Measurements from ENCODE around the gene LZTS2. TPM values are rescaled to one million over a fixed set of nuclear protein-coding genes. Genes with fewer than 3 reads are reported as not detected.

LZTS2 gene
- total RNA-seq, 2 experiments from 2014 or later: 11.6 to 13.8 TPM

DNA sequence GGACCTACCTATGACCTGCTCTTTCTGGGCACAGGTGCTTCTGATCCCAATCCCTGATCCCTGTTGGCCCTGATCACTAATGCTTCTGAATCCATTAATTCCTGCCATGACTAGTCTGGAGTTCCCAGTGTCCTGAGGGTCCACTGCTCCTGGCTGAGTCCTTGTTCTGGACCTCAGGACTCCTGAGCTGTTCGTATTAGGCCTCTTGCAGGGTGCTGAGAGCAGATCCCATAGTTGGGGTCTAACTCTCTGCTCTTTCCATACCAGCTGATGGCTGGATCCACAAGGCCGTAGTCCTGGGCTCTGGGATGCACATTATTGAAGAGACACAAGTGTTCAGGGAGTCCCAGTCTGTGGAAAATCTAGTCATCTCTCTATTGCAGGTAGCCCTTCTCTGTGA is 19.3 kb upstream of the LZTS2 start:
- H3K9me3 Mint-ChIP-seq (ENCODE audit: insufficient read depth): no peaks in the 10 kb centered on the region
- ChIA-PET POLR2A (interaction anchor here (1.6 kb wide), 1 partner anchor 24 kb away, joined by 5 read pairs; no protein-coding TSS in a partner anchor), CTCF (interaction anchor here (1.3 to 1.4 kb wide), 2 partner anchors 13 to 18 kb away, joined by 4 to 5 read pairs; no protein-coding TSS in a partner anchor)
- no peak overlapping the region for H3K27ac Mint-ChIP-seq
- no peak for ATAC-seq
- H3K4me3 Mint-ChIP-seq: no peak overlapping the region
- H3K27me3 Mint-ChIP-seq (ENCODE audit: low read depth): no peaks in the 10 kb centered on the region
- H3K36me3 Mint-ChIP-seq (ENCODE audit: low read depth): peaks cover 2% of the 10 kb centered on the region
- no peak for DNase-seq
- H3K4me1 Mint-ChIP-seq (ENCODE audit: low read depth): no peaks in the 10 kb centered on the region

DNA sequence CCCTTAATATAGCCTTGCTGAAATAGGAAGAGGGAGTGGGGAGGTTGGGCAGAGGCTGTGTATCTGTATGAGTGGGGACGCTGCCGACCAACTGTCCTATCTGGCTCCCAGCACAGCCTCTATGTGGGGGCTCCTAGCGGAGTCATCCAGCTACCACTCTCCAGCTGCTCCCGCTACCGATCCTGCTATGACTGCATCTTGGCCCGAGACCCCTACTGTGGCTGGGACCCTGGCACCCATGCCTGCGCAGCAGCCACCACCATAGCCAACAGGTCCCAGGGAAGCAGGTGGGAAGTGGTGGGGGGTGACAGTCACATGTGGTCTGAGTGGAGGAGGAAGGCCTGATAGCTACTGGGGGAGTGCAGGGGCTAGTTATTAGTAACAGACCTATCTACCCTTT is 18.9 kb upstream of the LZTS2 start:
- no peak for DNase-seq
- Mint-ChIP-seq H3K27me3 (ENCODE audit: low read depth) (no peaks in the 10 kb centered on the region), H3K27ac (no peak overlapping the region), H3K4me3 (no peak overlapping the region), H3K36me3 (ENCODE audit: low read depth) (peaks cover 5% of the 10 kb centered on the region), H3K9me3 (ENCODE audit: insufficient read depth) (no peaks in the 10 kb centered on the region), H3K4me1 (ENCODE audit: low read depth) (peaks cover 4% of the 10 kb centered on the region)
- POLR2A ChIA-PET: interaction anchor here (1.6 kb wide), 1 partner anchor 24 kb away, joined by 5 read pairs; no protein-coding TSS in a partner anchor
- CTCF ChIA-PET: interaction anchor here (1.0 to 1.3 kb wide), 2 partner anchors 12 to 17 kb away, joined by 3 to 5 read pairs; partner anchors contain the start of gene SEMA4G
- no peak for ATAC-seq

DNA sequence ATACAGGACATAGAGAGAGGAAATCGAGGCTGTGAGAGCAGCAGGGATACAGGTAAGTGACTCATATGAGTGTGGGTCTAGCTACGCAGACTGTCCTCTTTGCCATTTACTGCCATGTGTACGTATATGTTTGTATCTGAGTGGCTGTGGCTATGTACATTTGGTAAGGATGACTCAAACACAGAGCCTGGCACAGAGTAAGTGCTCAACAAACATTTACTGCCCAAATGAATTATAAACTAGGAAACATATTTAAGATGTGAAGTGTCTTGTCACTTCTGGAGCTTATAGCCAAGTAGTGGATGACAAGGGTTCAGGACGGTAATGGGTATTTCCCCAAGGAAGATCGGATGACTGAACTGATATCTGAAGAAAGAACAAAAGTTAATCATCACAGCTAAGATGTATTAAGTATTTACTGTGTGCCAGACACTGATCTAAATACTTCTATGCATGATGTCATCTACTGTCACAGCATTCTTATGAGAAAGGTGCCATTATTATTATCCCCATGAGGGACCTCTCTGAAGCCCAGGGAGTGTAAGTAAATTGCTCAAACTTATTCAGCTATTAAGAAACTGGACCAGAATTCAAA is 18.3 kb upstream of the LZTS2 start:
- ChIA-PET POLR2A (interaction anchor here (1.6 kb wide), 1 partner anchor 25 kb away, joined by 5 read pairs; no protein-coding TSS in a partner anchor), CTCF (interaction anchor here (1.0 to 1.3 kb wide), 2 partner anchors 12 to 17 kb away, joined by 3 to 5 read pairs; partner anchors contain the start of gene SEMA4G)
- DNase-seq (no peak), ATAC-seq (no peak)
- Mint-ChIP-seq H3K36me3 (ENCODE audit: low read depth) (peaks cover 5% of the 10 kb centered on the region), H3K9me3 (ENCODE audit: insufficient read depth) (no peaks in the 10 kb centered on the region), H3K27me3 (ENCODE audit: low read depth) (no peaks in the 10 kb centered on the region), H3K4me1 (ENCODE audit: low read depth) (peaks cover 10% of the 10 kb centered on the region), H3K4me3 (no peak overlapping the region), H3K27ac (no peak overlapping the region)

DNA sequence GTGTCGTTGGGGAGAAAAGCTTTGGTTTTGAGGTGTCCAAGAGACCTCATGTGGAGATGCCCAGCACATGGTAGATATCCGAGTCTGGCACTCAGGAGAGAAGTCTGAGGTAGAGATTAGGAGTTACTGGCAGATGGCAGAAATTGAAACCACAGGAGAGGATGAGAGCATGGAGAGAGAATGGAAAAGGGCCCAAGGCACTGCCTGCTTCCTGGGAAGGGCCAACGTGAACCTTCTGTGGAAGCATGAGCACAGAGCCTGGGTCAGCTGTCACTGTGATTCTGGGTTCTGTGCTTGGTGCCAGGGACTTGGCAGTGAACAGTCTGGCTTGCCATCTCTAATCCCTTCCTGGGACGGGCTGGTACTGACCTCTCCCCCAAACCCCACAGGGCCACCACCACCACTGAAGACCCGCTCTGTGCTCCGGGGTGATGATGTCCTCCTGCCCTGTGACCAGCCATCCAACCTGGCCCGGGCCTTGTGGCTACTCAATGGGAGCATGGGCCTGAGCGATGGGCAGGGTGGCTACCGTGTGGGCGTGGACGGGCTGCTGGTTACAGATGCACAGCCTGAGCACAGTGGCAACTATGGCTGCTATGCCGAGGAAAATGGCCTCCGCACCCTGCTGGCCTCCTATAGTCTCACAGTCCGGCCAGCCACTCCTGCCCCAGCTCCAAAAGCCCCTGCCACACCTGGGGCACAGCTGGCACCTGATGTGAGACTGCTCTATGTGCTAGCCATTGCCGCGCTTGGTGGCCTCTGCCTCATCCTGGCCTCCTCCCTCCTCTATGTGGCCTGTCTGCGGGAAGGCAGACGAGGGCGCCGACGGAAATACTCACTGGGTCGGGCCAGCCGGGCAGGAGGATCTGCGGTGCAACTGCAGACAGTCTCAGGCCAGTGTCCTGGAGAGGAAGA is 16.4 kb upstream of the LZTS2 start:
- Mint-ChIP-seq H3K4me1 (ENCODE audit: low read depth) (peaks cover 26% of the 10 kb centered on the region), H3K4me3 (no peak overlapping the region), H3K27ac (no peak overlapping the region), H3K36me3 (ENCODE audit: low read depth) (peaks cover 15% of the 10 kb centered on the region), H3K27me3 (ENCODE audit: low read depth) (no peaks in the 10 kb centered on the region), H3K9me3 (ENCODE audit: insufficient read depth) (no peaks in the 10 kb centered on the region)
- POLR2A ChIA-PET: no interaction called here
- DNase-seq (no peak), ATAC-seq (no peak)
- CTCF ChIA-PET: interaction anchor here (1.5 kb wide), 1 partner anchor 32 kb away, joined by 3 read pairs; no protein-coding TSS in a partner anchor

DNA sequence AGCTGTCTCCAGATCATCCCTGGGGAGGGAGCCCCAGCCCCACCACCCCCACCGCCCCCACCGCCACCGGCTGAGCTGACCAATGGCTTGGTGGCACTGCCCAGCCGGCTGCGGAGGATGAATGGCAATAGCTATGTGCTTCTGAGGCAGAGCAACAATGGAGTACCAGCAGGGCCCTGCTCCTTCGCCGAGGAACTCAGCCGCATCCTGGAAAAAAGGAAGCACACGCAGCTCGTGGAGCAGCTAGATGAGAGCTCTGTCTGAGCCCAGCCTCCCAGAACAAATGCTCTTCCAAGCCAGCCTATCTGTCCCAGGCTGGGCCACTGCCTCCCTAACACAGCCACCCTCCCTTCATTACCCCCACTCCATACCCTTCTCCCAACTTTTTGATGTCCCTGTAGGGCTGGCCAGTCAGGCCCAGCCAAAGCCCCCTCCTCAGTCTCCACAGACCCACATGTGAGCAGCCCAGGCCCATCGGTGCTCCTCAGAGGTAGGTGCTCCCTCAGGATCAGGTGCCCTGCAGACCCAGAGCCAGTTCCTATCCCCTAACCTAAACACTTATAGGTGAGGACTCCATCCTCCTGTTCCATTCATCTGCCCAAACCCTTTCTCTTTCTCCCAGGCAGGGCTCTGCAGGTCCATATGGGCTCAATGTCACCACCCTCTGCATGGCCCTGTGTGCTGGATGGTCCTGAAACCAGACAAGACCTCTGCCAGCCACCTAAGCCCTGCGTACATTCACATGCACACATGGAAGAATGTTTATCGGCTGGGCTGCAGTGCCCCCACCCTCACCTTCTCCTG is 15.5 kb upstream of the LZTS2 start:
- no peak overlapping the region for H3K27ac Mint-ChIP-seq
- peaks cover 15% of the 10 kb centered on the region for H3K36me3 Mint-ChIP-seq (ENCODE audit: low read depth)
- no peak for DNase-seq
- ATAC-seq: no peak
- H3K9me3 Mint-ChIP-seq (ENCODE audit: insufficient read depth): no peaks in the 10 kb centered on the region
- ChIA-PET POLR2A (no interaction called here), CTCF (interaction anchor here (1.5 to 6.0 kb wide), 2 partner anchors 13 to 31 kb away, joined by 3 to 60 read pairs; partner anchors contain the start of gene LZTS2)
- H3K4me3 Mint-ChIP-seq: no peak overlapping the region
- H3K4me1 Mint-ChIP-seq (ENCODE audit: low read depth): peaks cover 34% of the 10 kb centered on the region
- no peaks in the 10 kb centered on the region for H3K27me3 Mint-ChIP-seq (ENCODE audit: low read depth)

DNA sequence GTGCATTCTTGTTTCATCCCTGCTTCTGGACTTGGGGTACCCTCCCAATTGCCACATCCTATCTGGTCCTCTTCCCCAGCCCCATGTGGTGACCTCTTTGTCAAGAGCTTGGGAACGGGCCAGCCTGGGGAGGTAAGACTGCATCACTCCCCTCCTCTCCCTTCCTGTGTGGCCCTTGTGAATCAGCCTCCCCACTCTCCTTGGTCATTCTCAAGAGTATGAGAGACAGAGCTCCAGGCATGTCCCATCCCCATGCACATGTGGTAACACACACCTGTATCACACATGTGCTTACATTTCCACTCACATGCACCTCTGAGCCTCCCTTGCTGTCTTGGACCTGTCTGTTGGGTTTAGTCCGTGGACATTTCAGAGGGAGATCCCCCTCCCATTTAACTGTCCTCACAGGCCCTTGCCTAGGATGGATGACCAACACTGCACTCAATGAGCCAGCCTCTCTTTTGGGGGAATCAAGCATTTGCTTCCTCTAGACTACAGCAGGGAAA is 14.9 kb upstream of the LZTS2 start:
- H3K36me3 Mint-ChIP-seq (ENCODE audit: low read depth): peaks cover 16% of the 10 kb centered on the region
- no peaks in the 10 kb centered on the region for H3K27me3 Mint-ChIP-seq (ENCODE audit: low read depth)
- ChIA-PET CTCF (interaction anchor here (1.5 to 6.0 kb wide), 2 partner anchors 13 to 15 kb away, joined by 4 to 60 read pairs; partner anchors contain the start of genes LZTS2 and SEMA4G), POLR2A (no interaction called here)
- no peaks in the 10 kb centered on the region for H3K9me3 Mint-ChIP-seq (ENCODE audit: insufficient read depth)
- peak overlapping the region; percentile 43 for H3K27ac Mint-ChIP-seq
- peaks cover 40% of the 10 kb centered on the region for H3K4me1 Mint-ChIP-seq (ENCODE audit: low read depth)
- ATAC-seq (no peak), DNase-seq (no peak)
- H3K4me3 Mint-ChIP-seq: no peak overlapping the region

DNA sequence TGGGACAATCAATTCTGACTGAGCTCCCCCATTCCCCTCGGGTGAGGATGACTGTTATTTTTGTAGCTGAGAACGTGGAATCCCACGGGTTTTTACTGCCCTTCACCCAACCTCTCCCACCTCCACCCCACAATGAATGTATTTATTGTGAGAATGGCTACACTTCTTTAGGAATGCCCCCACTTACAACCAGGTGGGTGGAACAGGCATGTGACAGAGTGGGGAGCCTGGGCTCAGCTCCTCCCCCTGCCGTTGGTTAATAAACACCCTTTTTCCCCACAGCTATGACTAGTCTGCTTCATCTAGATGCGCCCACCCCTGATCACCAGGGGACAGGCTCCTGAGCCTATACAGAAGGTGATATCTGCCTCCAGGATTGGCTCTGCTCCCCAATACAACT is 14.3 kb upstream of the LZTS2 start:
- Mint-ChIP-seq H3K27me3 (ENCODE audit: low read depth) (no peaks in the 10 kb centered on the region), H3K4me3 (no peak overlapping the region), H3K36me3 (ENCODE audit: low read depth) (peaks cover 18% of the 10 kb centered on the region), H3K27ac (no peak overlapping the region), H3K4me1 (ENCODE audit: low read depth) (peaks cover 41% of the 10 kb centered on the region), H3K9me3 (ENCODE audit: insufficient read depth) (no peaks in the 10 kb centered on the region)
- ATAC-seq: no peak
- ChIA-PET CTCF (interaction anchor here (1.5 to 6.0 kb wide), 2 partner anchors 12 to 16 kb away, joined by 4 to 60 read pairs; partner anchors contain the start of genes LZTS2 and SEMA4G), POLR2A (no interaction called here)
- no peak for DNase-seq

DNA sequence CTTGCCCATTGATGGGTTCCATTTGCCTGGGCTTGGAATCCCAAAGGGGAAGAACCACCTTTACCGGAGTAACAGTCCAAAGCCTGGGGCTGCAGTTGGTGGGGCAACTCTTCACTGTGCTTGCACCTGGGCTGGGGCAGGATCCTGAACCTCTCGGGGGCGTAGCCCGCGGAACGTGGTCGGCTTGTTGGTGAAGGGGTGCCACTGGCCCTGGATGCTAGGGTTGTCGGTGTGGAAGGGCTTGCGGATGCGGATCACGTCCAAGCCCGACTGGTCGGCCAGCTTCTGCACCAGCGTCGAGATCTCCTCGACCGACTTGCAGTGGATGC is 13.0 kb upstream of the LZTS2 start:
- no peak for DNase-seq
- peaks cover 29% of the 10 kb centered on the region for H3K36me3 Mint-ChIP-seq (ENCODE audit: low read depth)
- H3K4me1 Mint-ChIP-seq (ENCODE audit: low read depth): peaks cover 44% of the 10 kb centered on the region
- peak overlapping the region; percentile 88 for H3K4me3 Mint-ChIP-seq
- peak overlapping the region; percentile 4 for H3K27ac Mint-ChIP-seq
- no peaks in the 10 kb centered on the region for H3K27me3 Mint-ChIP-seq (ENCODE audit: low read depth)
- no peak for ATAC-seq
- ChIA-PET POLR2A (no interaction called here), CTCF (interaction anchor here (1.7 to 6.0 kb wide), 2 partner anchors 11 to 28 kb away, joined by 7 to 60 read pairs; partner anchors contain the start of gene LZTS2)
- H3K9me3 Mint-ChIP-seq (ENCODE audit: insufficient read depth): no peaks in the 10 kb centered on the region

DNA sequence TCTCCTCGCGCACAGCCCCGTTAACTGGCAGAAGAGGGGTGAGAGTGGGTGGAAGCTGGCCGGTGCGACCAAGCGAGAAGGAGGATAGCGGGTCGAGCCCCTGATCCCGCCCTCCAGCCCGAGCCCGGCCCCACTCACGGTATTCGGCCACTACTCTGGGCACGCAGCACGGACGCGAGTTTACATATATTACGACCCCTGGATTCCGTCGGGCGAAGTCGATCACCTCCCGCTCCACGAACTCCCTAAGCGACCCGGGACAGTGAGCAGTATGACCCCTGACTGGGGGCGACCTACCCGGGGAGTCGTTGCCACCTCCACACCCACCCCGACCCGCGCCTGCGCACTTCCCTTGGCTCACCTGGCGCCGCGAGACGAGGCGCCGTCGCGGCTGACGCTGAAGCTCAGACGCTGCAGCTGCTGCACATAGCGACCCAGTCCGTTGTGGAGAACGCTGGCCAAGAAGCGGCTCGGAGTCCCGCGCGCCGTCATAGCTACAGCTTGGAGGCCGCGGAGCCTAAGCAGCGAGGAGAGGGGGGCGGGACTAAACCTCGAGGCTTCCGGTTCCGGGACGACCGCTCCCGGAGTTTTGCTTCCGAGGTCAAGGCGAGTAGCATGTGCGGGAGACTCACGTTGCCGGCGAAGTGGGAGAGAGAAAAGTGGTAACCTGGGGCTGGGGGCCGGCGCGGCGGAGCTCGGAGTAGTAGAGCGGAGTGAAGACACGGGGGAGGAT is 12.5 kb upstream of the LZTS2 start, which contains the start of the genes MRPL43 and TWNK:
Gene MRPL43, minus strand, starts transcription at position 546 of the 733 bp plus-strand sequence. Its CDS starts 54 bp downstream, at position 492.
Gene TWNK, plus strand, starts transcription at position 592 of the 733 bp plus-strand sequence. CDS start 668 bp downstream, outside the sequence.
- ATAC-seq (peak; percentile 96), DNase-seq (peak; percentile 90)
- no peaks in the 10 kb centered on the region for H3K9me3 Mint-ChIP-seq (ENCODE audit: insufficient read depth)
- CTCF ChIA-PET: interaction anchor here (0.9 to 6.0 kb wide), 3 partner anchors 10 to 56 kb away, joined by 3 to 60 read pairs (median 7); partner anchors contain the start of gene LZTS2
- POLR2A ChIA-PET: interaction anchor here (1.1 kb wide), 1 partner anchor 9 kb away, joined by 5 read pairs; no protein-coding TSS in a partner anchor
- no peaks in the 10 kb centered on the region for H3K27me3 Mint-ChIP-seq (ENCODE audit: low read depth)
- peak within 1 kb of the TSS; percentile 79 for H3K27ac Mint-ChIP-seq
- H3K4me3 Mint-ChIP-seq: peak within 1 kb of the TSS; percentile 88
- peaks cover 44% of the 10 kb centered on the region for H3K4me1 Mint-ChIP-seq (ENCODE audit: low read depth)
- H3K36me3 Mint-ChIP-seq (ENCODE audit: low read depth): peaks cover 29% of the 10 kb centered on the region

DNA sequence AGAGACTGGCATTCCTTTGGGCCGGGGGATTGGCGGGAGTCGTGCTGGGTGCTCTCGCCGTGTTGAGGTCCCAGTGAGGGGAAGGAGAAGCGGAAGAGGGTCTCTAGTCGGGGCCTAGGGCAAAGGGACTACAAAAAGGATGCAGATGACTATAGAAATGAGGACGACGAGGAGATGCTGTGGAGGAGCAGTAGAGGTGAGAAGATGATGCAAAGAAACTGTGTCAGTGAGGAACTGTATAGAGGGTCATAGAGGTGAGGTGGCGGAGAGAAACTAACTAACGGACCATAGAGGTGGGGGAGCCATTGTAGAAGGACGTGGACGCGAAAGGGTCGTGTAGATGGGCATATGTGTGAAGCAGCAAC is 11.9 kb upstream of the LZTS2 start:
- peak overlapping the region; percentile 88 for H3K4me3 Mint-ChIP-seq
- DNase-seq (no peak), ATAC-seq (no peak)
- H3K4me1 Mint-ChIP-seq (ENCODE audit: low read depth): peaks cover 44% of the 10 kb centered on the region
- H3K27me3 Mint-ChIP-seq (ENCODE audit: low read depth): no peaks in the 10 kb centered on the region
- H3K36me3 Mint-ChIP-seq (ENCODE audit: low read depth): peaks cover 31% of the 10 kb centered on the region
- H3K27ac Mint-ChIP-seq: peak overlapping the region; percentile 79
- POLR2A ChIA-PET: interaction anchor here (1.1 kb wide), 1 partner anchor 9 kb away, joined by 5 read pairs; no protein-coding TSS in a partner anchor
- no peaks in the 10 kb centered on the region for H3K9me3 Mint-ChIP-seq (ENCODE audit: insufficient read depth)
- CTCF ChIA-PET: interaction anchor here (0.9 to 6.0 kb wide), 4 partner anchors 10 to 251 kb away, joined by 3 to 60 read pairs (median 3); partner anchors contain the start of gene LZTS2
